HCT116 (cell line): ENCODE measurements around the gene COL16A1. TPM values are rescaled to one million over a fixed set of nuclear protein-coding genes. Genes with fewer than 3 reads are reported as not detected.

Source experiments
- ATAC-seq: fragments of 200-7000 bp; cut with Tn5 transposase; 2 replicates; pipeline ENCODE4 v1.9.1; 2020; ENCODE audit warnings: mild to moderate bottlenecking, moderate library complexity
- BruUV-seq: library from RNA; stranded (reverse); fragments of 400-500 nt; replicated peaks from 2 replicates; lab custom pipeline; 2021; lab: Mats Ljungman, UMichigan
- CTCF ChIA-PET: fragments of 300-600 bp; sonication (Branson Sonifier 250); formaldehyde crosslinking; loops from one replicate; lab custom pipeline; 2021; ENCODE audit warnings: antibody characterized with exemption; lab: Charles Lee
- POLR2A ChIA-PET: fragments of 300-600, 350-600 bp; sonication (Branson Sonifier 250); formaldehyde crosslinking; loops from one replicate; lab custom pipeline; 2021; ENCODE audit warnings: antibody characterized with exemption; lab: Charles Lee
- RAD21 ChIA-PET, 2 experiments: fragments of 300-600 bp; sonication (Branson Sonifier 250); formaldehyde crosslinking; loops; one replicate each; lab custom pipeline; 2023; ENCODE audit warnings: low total read pairs in 2 of 2; ENCODE audit not compliant: uncharacterized antibody in 2 of 2, unreplicated experiment in 2 of 2, low non-redundant PET in 1 of 2; lab: Charles Lee
- DNase-seq: peaks from one replicate; pipeline ENCODE4 v3.0.0-alpha.2; 2010; ENCODE audit warnings: low read depth, low spot score
- H2AFZ ChIP-seq: fragments of 200-600 bp; shearing (Covaris generic), sonication (generic); 2 replicates; pipeline ENCODE4 v1.6.1; 2017; ENCODE audit warnings: low read depth, mixed run types, mixed read lengths, antibody characterized with exemption, low read length; ENCODE audit not compliant: poor library complexity, severe bottlenecking
- H3K27ac ChIP-seq: 2 replicates; pipeline ENCODE4 v1.5.1; 2012; ENCODE audit warnings: low read depth, low read length
- H3K27me3 ChIP-seq: fragments of 200-600 bp; sonication (generic); 2 replicates; pipeline ENCODE4 v1.6.1; 2016; ENCODE audit warnings: mixed run types, low read length, mixed read lengths; ENCODE audit not compliant: insufficient read depth
- H3K36me3 ChIP-seq, 2 experiments: fragments of 200-500 bp in 1 of 2; fragments of 200-600 bp in 1 of 2; sonication (Bioruptor generic) in 1 of 2; sonication (generic) in 1 of 2; 2 replicates each; pipeline versions ENCODE4 v1.5.1 to v1.6.1; 2014 to 2016; ENCODE audit warnings: low read length in 2 of 2, inconsistent platforms in 1 of 2, mixed read lengths in 1 of 2, mixed run types in 1 of 2; ENCODE audit not compliant: insufficient read depth in 2 of 2, control insufficient read depth in 1 of 2
- H3K4me1 ChIP-seq, 2 experiments: fragments of 200-600 bp in 1 of 2; sonication (generic) in 1 of 2; 2 replicates each; pipeline versions ENCODE4 v1.5.1 to v1.6.1; 2012 to 2017; ENCODE audit warnings: low read length in 2 of 2, inconsistent platforms in 1 of 2, mild to moderate bottlenecking in 1 of 2, mixed read lengths in 1 of 2, mixed run types in 1 of 2, moderate library complexity in 1 of 2; ENCODE audit not compliant: insufficient read depth in 2 of 2, control insufficient read depth in 1 of 2
- H3K4me2 ChIP-seq: fragments of 200-600 bp; sonication (generic); 2 replicates; pipeline ENCODE4 v1.6.1; 2017; ENCODE audit warnings: mixed run types, low read length, mixed read lengths
- H3K4me3 ChIP-seq, 2 experiments: fragments of 200-600 bp in 1 of 2; sonication (generic) in 1 of 2; replicated peaks in 1 of 2; 2 replicates each; pipeline ENCODE4 v1.5.1; 2011 to 2016; ENCODE audit warnings: low read length in 2 of 2, control low read depth in 1 of 2, low read depth in 1 of 2, mild to moderate bottlenecking in 1 of 2, mixed read lengths in 1 of 2, mixed run types in 1 of 2
- H3K79me2 ChIP-seq: fragments of 200-600 bp; sonication (generic); 2 replicates; pipeline ENCODE4 v1.6.1; 2017; ENCODE audit warnings: mild to moderate bottlenecking, mixed run types, low read length, moderate library complexity, mixed read lengths; ENCODE audit not compliant: insufficient read depth
- H3K9ac ChIP-seq: fragments of 200-600 bp; sonication (generic); 2 replicates; pipeline ENCODE4 v1.6.1; 2016; ENCODE audit warnings: low read length, mixed read lengths
- H3K9me2 ChIP-seq: fragments of 200-600 bp; sonication (generic), shearing (Covaris generic); 2 replicates; pipeline ENCODE4 v1.6.1; 2017; ENCODE audit warnings: mixed run types, mild to moderate bottlenecking, moderate library complexity; ENCODE audit not compliant: insufficient read depth
- H3K9me3 ChIP-seq, 2 experiments: fragments of 200-500 bp in 1 of 2; fragments of 200-600 bp in 1 of 2; sonication (Bioruptor generic) in 1 of 2; sonication (generic) in 1 of 2; 2 replicates each; pipeline ENCODE4 v1.6.1; 2014 to 2017; ENCODE audit warnings: low read length in 2 of 2, mixed read lengths in 2 of 2, inconsistent platforms in 1 of 2, low read depth in 1 of 2, mild to moderate bottlenecking in 1 of 2, mixed run types in 1 of 2, moderate library complexity in 1 of 2; ENCODE audit not compliant: control insufficient read depth in 1 of 2, insufficient read depth in 1 of 2
- H4K20me1 ChIP-seq: fragments of 200-600 bp; sonication (generic), shearing (Covaris generic); 2 replicates; pipeline ENCODE4 v1.6.1; 2017; ENCODE audit warnings: mixed run types, mild to moderate bottlenecking, moderate library complexity; ENCODE audit not compliant: insufficient read depth
- CBX3 ChIP-seq: IDR thresholded peaks from 2 replicates; pipeline ENCODE4 v1.6.1; 2012; ENCODE audit warnings: low read depth
- EGR1 ChIP-seq: IDR thresholded peaks from 2 replicates; pipeline ENCODE4 v1.6.1; 2012; ENCODE audit warnings: low read depth
- ELF1 ChIP-seq: IDR thresholded peaks from 2 replicates; pipeline ENCODE4 v1.6.1; 2012; ENCODE audit warnings: low read depth, borderline replicate concordance
- EZH2 ChIP-seq: fragments of 200-600 bp; sonication (generic); IDR thresholded peaks from 2 replicates; pipeline ENCODE4 v1.6.1; 2017; ENCODE audit warnings: antibody characterized with exemption, mixed run types
- FOSL1 ChIP-seq: IDR thresholded peaks from 2 replicates; pipeline ENCODE4 v1.6.1; 2012; ENCODE audit warnings: low read depth
- JUND ChIP-seq: IDR thresholded peaks from 2 replicates; pipeline ENCODE4 v1.6.1; 2012
- POLR2A ChIP-seq: IDR thresholded peaks from 2 replicates; pipeline ENCODE4 v1.7.0; 2011; ENCODE audit warnings: borderline replicate concordance; ENCODE audit not compliant: insufficient read depth, insufficient read length; ENCODE audit errors: extremely low read depth
- SRF ChIP-seq: IDR thresholded peaks from 2 replicates; pipeline ENCODE4 v1.6.1; 2012; ENCODE audit warnings: low read depth
- TCF7L2 ChIP-seq: IDR thresholded peaks from 2 replicates; pipeline ENCODE4 v1.7.0; 2011; ENCODE audit warnings: borderline replicate concordance, inconsistent platforms; ENCODE audit not compliant: insufficient read depth, insufficient read length; ENCODE audit errors: extremely low read depth
- YY1 ChIP-seq: IDR thresholded peaks from 2 replicates; pipeline ENCODE4 v1.6.1; 2011; ENCODE audit warnings: low read length, low read depth, moderate library complexity, mild to moderate bottlenecking; ENCODE audit not compliant: insufficient replicate concordance; ENCODE audit errors: extremely low read depth
- intact Hi-C: fragments of 100-400 bp; cut with micrococcal nuclease; formaldehyde crosslinking; loops from 2 replicates; pipeline ENCODE4 v1.10.0; 2022
- total RNA-seq: library from RNA; stranded (reverse); gene quantifications from one replicate; pipeline ENCODE4 v1.2.1, GENCODE V29; 2021; ENCODE audit not compliant: unreplicated experiment
- TF ChIP-seq, protein P1 (sequence below): IDR thresholded peaks from 2 replicates; pipeline ENCODE4 v1.6.1; 2011; ENCODE audit warnings: mild to moderate bottlenecking, low read length, moderate library complexity; ENCODE audit not compliant: insufficient replicate concordance; ENCODE audit errors: extremely low read depth

Gene COL16A1
- total RNA-seq, 1 experiment from 2014 or later = 2.2 TPM

DNA sequence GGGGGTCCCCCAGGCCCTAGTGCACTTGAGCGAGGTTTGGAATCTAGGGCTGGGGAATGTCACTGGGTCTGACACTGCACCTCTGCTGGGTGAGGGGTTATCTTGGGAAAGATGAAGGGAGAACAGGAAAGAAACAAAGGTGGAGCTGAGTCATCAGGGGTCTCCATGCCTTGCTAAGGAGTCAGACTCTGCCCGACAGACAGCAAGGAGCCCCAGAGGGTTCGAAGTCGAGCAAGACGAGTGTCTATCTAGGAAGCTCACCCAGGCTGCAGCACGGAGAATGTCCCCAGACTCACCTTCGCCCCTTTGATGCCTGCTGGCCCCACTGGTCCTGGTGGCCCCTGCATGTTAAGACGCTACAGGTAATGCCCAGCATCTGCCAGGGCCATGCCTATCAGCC is 18.0 kb downstream of the COL16A1 start:
- Histone ChIP-seq H3K36me3 (no peaks in the 10 kb centered on the region), H3K9me3 (no peaks in the 10 kb centered on the region), H3K79me2 (no peaks in the 10 kb centered on the region), H3K4me2 (no peak overlapping the region), H2AFZ (no peak overlapping the region), H3K27ac (no peak overlapping the region), H3K27me3 (no peaks in the 10 kb centered on the region), H3K9me2 (no peaks in the 10 kb centered on the region), H3K9ac (no peak overlapping the region), H4K20me1 (no peaks in the 10 kb centered on the region), H3K4me3 (no peak overlapping the region), H3K4me1 (peaks cover 12 to 30% of the 10 kb centered on the region in 2 experiments)
- ATAC-seq (no peak), DNase-seq (no peak)
- no TSS peak for BruUV-seq
- intact Hi-C loops = no loop called here
- ChIA-PET POLR2A (no interaction called here), RAD21 (no interaction called here), CTCF (no interaction called here)
- TF ChIP-seq ELF1 (no peak), JUND (no peak), CBX3 (no peak), EZH2 (no peak), EGR1 (no peak), FOSL1 (no peak), SRF (no peak), YY1 (no peak), POLR2A (no peak), TCF7L2 (no peak)
- TF ChIP-seq, protein P1, sequence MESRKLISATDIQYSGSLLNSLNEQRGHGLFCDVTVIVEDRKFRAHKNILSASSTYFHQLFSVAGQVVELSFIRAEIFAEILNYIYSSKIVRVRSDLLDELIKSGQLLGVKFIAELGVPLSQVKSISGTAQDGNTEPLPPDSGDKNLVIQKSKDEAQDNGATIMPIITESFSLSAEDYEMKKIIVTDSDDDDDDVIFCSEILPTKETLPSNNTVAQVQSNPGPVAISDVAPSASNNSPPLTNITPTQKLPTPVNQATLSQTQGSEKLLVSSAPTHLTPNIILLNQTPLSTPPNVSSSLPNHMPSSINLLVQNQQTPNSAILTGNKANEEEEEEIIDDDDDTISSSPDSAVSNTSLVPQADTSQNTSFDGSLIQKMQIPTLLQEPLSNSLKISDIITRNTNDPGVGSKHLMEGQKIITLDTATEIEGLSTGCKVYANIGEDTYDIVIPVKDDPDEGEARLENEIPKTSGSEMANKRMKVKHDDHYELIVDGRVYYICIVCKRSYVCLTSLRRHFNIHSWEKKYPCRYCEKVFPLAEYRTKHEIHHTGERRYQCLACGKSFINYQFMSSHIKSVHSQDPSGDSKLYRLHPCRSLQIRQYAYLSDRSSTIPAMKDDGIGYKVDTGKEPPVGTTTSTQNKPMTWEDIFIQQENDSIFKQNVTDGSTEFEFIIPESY = no peak
